CD14-positive monocyte (primary cell): ENCODE data around the gene ATOSA. TPM values are rescaled to one million over a fixed set of nuclear protein-coding genes. Genes with fewer than 3 reads are reported as not detected.

Source experiments
- DNase-seq, 3 donors: peaks; one replicate each; pipeline ENCODE4 v3.0.0-alpha.2; 2011 to 2022
- H2AFZ ChIP-seq: 2 replicates; pipeline ENCODE4 v1.6.0; 2012; ENCODE audit warnings: mild to moderate bottlenecking, low read depth, low read length, inconsistent platforms; ENCODE audit not compliant: insufficient read depth, poor library complexity, severe bottlenecking
- H3K27ac ChIP-seq, 2 donors: 1 replicate in 1 of 2; 2 replicates in 1 of 2; pipeline ENCODE4 v1.5.1; 2012 to 2013; ENCODE audit warnings: low read length in 2 of 2, control low read depth in 1 of 2, inconsistent platforms in 1 of 2, low read depth in 1 of 2, mild to moderate bottlenecking in 1 of 2
- H3K27me3 ChIP-seq, 2 donors: one replicate each; pipeline versions ENCODE4 v1.6.0 to v1.6.1; 2011 to 2013; ENCODE audit warnings: low read length in 2 of 2; ENCODE audit not compliant: control insufficient read depth in 2 of 2, insufficient read depth in 2 of 2
- H3K36me3 ChIP-seq, 2 donors: replicated peaks in 1 of 2; 1 replicate in 1 of 2; 2 replicates in 1 of 2; pipeline versions ENCODE4 v1.5.1 to v1.6.1; 2012 to 2013; ENCODE audit warnings: low read length in 2 of 2, control low read depth in 1 of 2, inconsistent platforms in 1 of 2, mild to moderate bottlenecking in 1 of 2; ENCODE audit not compliant: insufficient read depth in 2 of 2, control insufficient read depth in 1 of 2
- H3K4me1 ChIP-seq, 2 donors: 1 replicate in 1 of 2; 2 replicates in 1 of 2; pipeline versions ENCODE4 v1.5.1 to v1.6.1; 2012 to 2013; ENCODE audit warnings: low read length in 2 of 2, control low read depth in 1 of 2, inconsistent platforms in 1 of 2, mild to moderate bottlenecking in 1 of 2, moderate library complexity in 1 of 2; ENCODE audit not compliant: insufficient read depth in 2 of 2, control insufficient read depth in 1 of 2
- H3K4me2 ChIP-seq: replicated peaks from 2 replicates; pipeline ENCODE3; 2012; ENCODE audit warnings: low read length, moderate library complexity, mild to moderate bottlenecking; ENCODE audit not compliant: poor library complexity, severe bottlenecking; ENCODE audit errors: extremely low read depth
- H3K4me3 ChIP-seq, 3 experiments: fragments of 200-600 bp in 1 of 3; sonication (generic) in 1 of 3; replicated peaks in 1 of 3; 1 replicate in 2 of 3; 2 replicates in 1 of 3; pipeline ENCODE4 v1.5.1; 2011 to 2013; ENCODE audit warnings: low read length in 3 of 3, mild to moderate bottlenecking in 3 of 3, control low read depth in 2 of 3, low read depth in 2 of 3, inconsistent platforms in 1 of 3, moderate library complexity in 1 of 3
- H3K79me2 ChIP-seq: 2 replicates; pipeline ENCODE4 v1.6.0; 2012; ENCODE audit warnings: mild to moderate bottlenecking, control low read depth, inconsistent platforms, low read length, moderate library complexity; ENCODE audit not compliant: insufficient read depth
- H3K9ac ChIP-seq: 2 replicates; pipeline ENCODE4 v1.6.0; 2017; ENCODE audit warnings: low read length, mild to moderate bottlenecking; ENCODE audit not compliant: insufficient read depth, poor library complexity, severe bottlenecking
- H3K9me3 ChIP-seq, 2 donors: replicated peaks in 1 of 2; 1 replicate in 1 of 2; 2 replicates in 1 of 2; pipeline versions ENCODE4 v1.5.1 to v1.6.1; 2012 to 2013; ENCODE audit warnings: low read length in 2 of 2, control low read depth in 1 of 2; ENCODE audit not compliant: control insufficient read depth in 1 of 2, insufficient read depth in 1 of 2
- H4K20me1 ChIP-seq: 2 replicates; pipeline ENCODE4 v1.6.0; 2012; ENCODE audit warnings: mild to moderate bottlenecking, low read length, control low read depth, moderate library complexity; ENCODE audit not compliant: insufficient read depth
- H3K27ac Mint-ChIP-seq, 7 donors: one replicate each; pipeline ENCODE4 v1.8.0; 2020; ENCODE audit warnings: mild to moderate bottlenecking in 7 of 7, mixed read lengths in 7 of 7, moderate library complexity in 6 of 7, inconsistent platforms in 2 of 7
- H3K27me3 Mint-ChIP-seq, 3 donors: one replicate each; pipeline ENCODE4 v1.8.0; 2021 to 2022; ENCODE audit warnings: low read depth in 3 of 3, mild to moderate bottlenecking in 3 of 3, mixed read lengths in 3 of 3, moderate library complexity in 3 of 3, inconsistent platforms in 1 of 3
- H3K36me3 Mint-ChIP-seq, 2 donors: one replicate each; pipeline ENCODE4 v1.8.0; 2020; ENCODE audit warnings: mixed read lengths in 2 of 2, inconsistent platforms in 1 of 2, mild to moderate bottlenecking in 1 of 2
- H3K4me1 Mint-ChIP-seq: one replicate; pipeline ENCODE4 v1.8.0; 2020; ENCODE audit warnings: mild to moderate bottlenecking, mixed read lengths
- H3K4me3 Mint-ChIP-seq, 2 donors: one replicate each; pipeline ENCODE4 v1.8.0; 2020; ENCODE audit warnings: mild to moderate bottlenecking in 2 of 2, mixed read lengths in 2 of 2, moderate library complexity in 1 of 2
- H3K9me3 Mint-ChIP-seq, 7 donors: one replicate each; pipeline ENCODE4 v1.8.0; 2020 to 2022; ENCODE audit warnings: mixed read lengths in 7 of 7, mild to moderate bottlenecking in 6 of 7, moderate library complexity in 6 of 7, inconsistent platforms in 2 of 7
- whole genome bisulfite sequencing: methylation state at CpG from one replicate; pipeline ENCODE4 v1.1.5; 2013; ENCODE audit warnings: missing lambda C conversion rate; ENCODE audit not compliant: insufficient coverage; 5-methylcytosine and 5-hydroxymethylcytosine counted together
- intact Hi-C, 2 donors: fragments of 100-400 bp; cut with micrococcal nuclease; formaldehyde crosslinking; loops; one replicate each; pipeline versions ENCODE4 v1.15.0 to v1.15.1; 2023
- polyA plus RNA-seq, 3 donors: library from polyadenylated mRNA; depleted of rRNA in 1 of 3; unstranded in 2 of 3; stranded (reverse) in 1 of 3; fragments of 300-500 nt in 2 of 3; fragments of >200 nt in 1 of 3; fragmentation: Illumina TruSeq in 2 of 3; gene quantifications; 1 replicate in 2 of 3; 2 replicates in 1 of 3; pipeline ENCODE4 v1.2.3, GENCODE V29; 2012 to 2021
- TF ChIP-seq, protein P1 (sequence below): fragments of 200-600 bp; IDR thresholded peaks from one replicate; pipeline ENCODE4 v1.8.0; 2022; ENCODE audit warnings: antibody characterized with exemption, mild to moderate bottlenecking

The ATOSA gene
- polyA plus RNA-seq, 3 donors = 2.1 to 15.9 (median 3.5) TPM

DNA sequence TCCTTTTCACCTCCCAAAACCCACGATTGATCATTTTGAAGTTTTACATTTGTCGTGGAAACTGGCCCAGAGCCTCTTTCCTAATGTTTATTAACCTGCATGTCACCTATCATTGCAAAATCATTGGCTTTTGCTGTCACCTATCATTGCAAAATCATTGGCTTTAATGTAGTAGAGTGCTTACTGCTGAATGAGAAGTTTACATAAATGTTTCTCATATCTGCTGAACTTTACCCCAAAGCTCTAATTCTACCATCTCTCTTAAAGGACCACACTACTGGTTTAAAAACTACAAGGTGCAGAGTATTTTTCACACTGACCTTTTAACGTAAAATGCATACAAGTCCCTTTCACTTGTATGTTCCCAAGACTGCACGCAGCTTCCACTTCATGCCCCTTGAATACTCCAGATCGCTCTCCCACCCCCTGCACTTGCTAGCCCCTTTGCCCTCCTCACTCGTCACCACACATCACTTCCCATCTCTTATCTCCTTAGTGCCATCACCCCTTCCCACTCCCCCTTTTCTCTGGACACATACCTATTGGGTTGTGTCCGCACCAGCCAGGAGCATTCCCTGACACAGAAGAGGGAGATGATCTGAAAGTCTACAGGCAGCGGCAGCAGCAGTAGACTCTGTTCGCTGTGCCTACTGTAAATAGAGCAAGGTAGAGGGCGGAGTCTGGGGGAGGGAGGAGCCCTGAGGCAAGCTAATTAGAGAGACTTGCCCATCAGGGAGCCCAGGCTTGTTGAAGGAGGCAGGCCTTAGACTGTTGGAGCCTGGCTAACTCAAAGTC, 30.2 kb upstream of the ATOSA start:
- no peak overlapping the region for H3K4me3 Mint-ChIP-seq
- H3K36me3 Mint-ChIP-seq = no peaks in the 10 kb centered on the region
- peaks cover 0 to 7% (median 0%) of the 10 kb centered on the region in 7 donors for H3K9me3 Mint-ChIP-seq
- H2AFZ ChIP-seq = no peak overlapping the region
- intact Hi-C loops = no loop called here
- no peaks in the 10 kb centered on the region for H3K4me1 ChIP-seq
- H3K27me3 Mint-ChIP-seq = peaks cover 0 to 4% (median 3%) of the 10 kb centered on the region in 3 donors
- H3K9ac ChIP-seq = no peak overlapping the region
- H4K20me1 ChIP-seq = no peaks in the 10 kb centered on the region
- peak overlapping the region in 1 of 7 donors; percentile 9 for H3K27ac Mint-ChIP-seq
- no peak overlapping the region for H3K27ac ChIP-seq
- TF ChIP-seq, protein P1, sequence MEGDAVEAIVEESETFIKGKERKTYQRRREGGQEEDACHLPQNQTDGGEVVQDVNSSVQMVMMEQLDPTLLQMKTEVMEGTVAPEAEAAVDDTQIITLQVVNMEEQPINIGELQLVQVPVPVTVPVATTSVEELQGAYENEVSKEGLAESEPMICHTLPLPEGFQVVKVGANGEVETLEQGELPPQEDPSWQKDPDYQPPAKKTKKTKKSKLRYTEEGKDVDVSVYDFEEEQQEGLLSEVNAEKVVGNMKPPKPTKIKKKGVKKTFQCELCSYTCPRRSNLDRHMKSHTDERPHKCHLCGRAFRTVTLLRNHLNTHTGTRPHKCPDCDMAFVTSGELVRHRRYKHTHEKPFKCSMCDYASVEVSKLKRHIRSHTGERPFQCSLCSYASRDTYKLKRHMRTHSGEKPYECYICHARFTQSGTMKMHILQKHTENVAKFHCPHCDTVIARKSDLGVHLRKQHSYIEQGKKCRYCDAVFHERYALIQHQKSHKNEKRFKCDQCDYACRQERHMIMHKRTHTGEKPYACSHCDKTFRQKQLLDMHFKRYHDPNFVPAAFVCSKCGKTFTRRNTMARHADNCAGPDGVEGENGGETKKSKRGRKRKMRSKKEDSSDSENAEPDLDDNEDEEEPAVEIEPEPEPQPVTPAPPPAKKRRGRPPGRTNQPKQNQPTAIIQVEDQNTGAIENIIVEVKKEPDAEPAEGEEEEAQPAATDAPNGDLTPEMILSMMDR = no peak
- no peaks in the 10 kb centered on the region for H3K27me3 ChIP-seq
- H3K36me3 ChIP-seq = no peaks in the 10 kb centered on the region
- no peak for DNase-seq
- H3K4me3 ChIP-seq = no peak overlapping the region
- H3K9me3 ChIP-seq = no peaks in the 10 kb centered on the region
- no peaks in the 10 kb centered on the region for H3K4me1 Mint-ChIP-seq
- no peaks in the 10 kb centered on the region for H3K79me2 ChIP-seq
- H3K4me2 ChIP-seq = no peak overlapping the region
- 91% methylated on average over 8 of the region's 10 CpGs for WGBS

DNA sequence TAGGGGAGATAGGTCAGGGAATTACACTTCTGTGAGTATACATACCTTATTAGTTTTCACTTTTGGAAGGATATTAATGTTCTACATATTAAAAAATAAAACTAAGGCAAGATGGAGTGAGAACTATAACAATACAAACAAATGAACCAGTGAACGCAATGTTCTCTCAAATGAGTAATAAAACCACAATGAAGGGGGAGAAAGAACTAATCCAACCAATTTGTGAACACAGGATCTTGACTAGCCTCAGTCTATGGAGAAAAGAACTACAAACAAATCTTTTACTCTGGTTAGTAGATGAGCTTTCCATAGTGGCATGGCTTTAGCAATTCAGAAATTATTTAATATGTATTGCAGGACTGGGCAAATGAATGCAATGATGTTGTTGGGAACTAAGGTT, 26.9 kb upstream of the ATOSA start:
- H3K27ac Mint-ChIP-seq = no peak overlapping the region
- no peak overlapping the region for H2AFZ ChIP-seq
- TF ChIP-seq, protein P1 = no peak
- H3K4me1 Mint-ChIP-seq = no peaks in the 10 kb centered on the region
- no peaks in the 10 kb centered on the region for H4K20me1 ChIP-seq
- H3K9me3 Mint-ChIP-seq = peaks cover 0 to 7% (median 0%) of the 10 kb centered on the region in 7 donors
- no peaks in the 10 kb centered on the region for H3K36me3 ChIP-seq
- no peak for DNase-seq
- H3K4me2 ChIP-seq = no peak overlapping the region
- peaks cover 3 to 5% (median 4%) of the 10 kb centered on the region in 3 donors for H3K27me3 Mint-ChIP-seq
- no peak overlapping the region for H3K9ac ChIP-seq
- no peaks in the 10 kb centered on the region for H3K27me3 ChIP-seq
- no peaks in the 10 kb centered on the region for H3K36me3 Mint-ChIP-seq
- H3K9me3 ChIP-seq = no peaks in the 10 kb centered on the region
- no peak overlapping the region for H3K4me3 Mint-ChIP-seq
- no peaks in the 10 kb centered on the region for H3K79me2 ChIP-seq
- no peak overlapping the region for H3K4me3 ChIP-seq
- WGBS = no CpG with 5 or more reads among the region's 1 CpG
- intact Hi-C loops = no loop called here
- H3K4me1 ChIP-seq = no peaks in the 10 kb centered on the region
- no peak overlapping the region for H3K27ac ChIP-seq
